WTC11 (cell line): ENCODE measurements around the gene CHL1. TPM values are rescaled to one million over a fixed set of nuclear protein-coding genes. Genes with fewer than 3 reads are reported as not detected.

ENCODE experiments used
- ATAC-seq: fragments of 200-7000 bp; cut with Tn5 transposase; 2 replicates; pipeline ENCODE4 v1.10.0; 2021; ENCODE audit warnings: mild to moderate bottlenecking, moderate library complexity
- CTCF ChIA-PET: fragments of 300-600 bp; sonication (Branson Sonifier 250); formaldehyde crosslinking; loops from one replicate; lab custom pipeline; 2021; ENCODE audit warnings: antibody characterized with exemption; lab: Charles Lee
- POLR2A ChIA-PET: fragments of 350-600 bp; sonication (Branson Sonifier 250); formaldehyde crosslinking; loops from one replicate; lab custom pipeline; 2021; ENCODE audit warnings: antibody characterized with exemption; lab: Charles Lee
- DNase-seq: peaks from one replicate; pipeline ENCODE4 v3.0.0; 2021; ENCODE audit warnings: low spot score
- H3K27ac Mint-ChIP-seq: 2 replicates; pipeline ENCODE4 v1.8.0; 2021; ENCODE audit warnings: mixed read lengths
- H3K27me3 Mint-ChIP-seq: 2 replicates; pipeline ENCODE4 v1.8.0; 2021; ENCODE audit warnings: low read depth, mild to moderate bottlenecking, moderate library complexity, mixed read lengths
- H3K36me3 Mint-ChIP-seq: 2 replicates; pipeline ENCODE4 v1.8.0; 2021; ENCODE audit warnings: mixed read lengths
- H3K4me1 Mint-ChIP-seq: 2 replicates; pipeline ENCODE4 v1.8.0; 2022; ENCODE audit warnings: mixed read lengths
- H3K4me3 Mint-ChIP-seq: 2 replicates; pipeline ENCODE4 v1.8.0; 2021; ENCODE audit warnings: mild to moderate bottlenecking, moderate library complexity, mixed read lengths
- H3K9me3 Mint-ChIP-seq: 2 replicates; pipeline ENCODE4 v1.8.0; 2021; ENCODE audit warnings: mixed read lengths
- AR ChIP-seq: fragments of 250-450 bp; sonication (Bioruptor Pico); IDR thresholded peaks from 2 replicates; pipeline ENCODE4 v1.9.0; 2021; ENCODE audit warnings: mild to moderate bottlenecking
- FOXP4 ChIP-seq: sonication (generic); formaldehyde crosslinking; IDR thresholded peaks from 2 replicates; pipeline ENCODE4 v1.8.0; 2022; ENCODE audit warnings: mild to moderate bottlenecking, missing genetic modification reagents
- KAT7 ChIP-seq: sonication (generic); formaldehyde crosslinking; IDR thresholded peaks from 2 replicates; pipeline ENCODE4 v1.8.1; 2023; ENCODE audit warnings: missing genetic modification reagents, mild to moderate bottlenecking, borderline replicate concordance
- MXD4 ChIP-seq: fragments of 250-450 bp; sonication (Bioruptor Pico); IDR thresholded peaks from 2 replicates; pipeline ENCODE4 v1.8.0; 2021; ENCODE audit warnings: mild to moderate bottlenecking, moderate library complexity, borderline replicate concordance
- STAT6 ChIP-seq: sonication (generic); formaldehyde crosslinking; conservative IDR thresholded peaks from 2 replicates; pipeline ENCODE4 v1.8.1; 2023; ENCODE audit warnings: mild to moderate bottlenecking, low read depth, missing genetic modification reagents, moderate library complexity
- USF2 ChIP-seq: sonication (generic); formaldehyde crosslinking; IDR thresholded peaks from 2 replicates; pipeline ENCODE4 v1.8.1; 2023; ENCODE audit warnings: mild to moderate bottlenecking, missing genetic modification reagents, moderate library complexity
- ZBTB43 ChIP-seq: sonication (generic); formaldehyde crosslinking; IDR thresholded peaks from 2 replicates; pipeline ENCODE4 v1.8.1; 2023; ENCODE audit warnings: mild to moderate bottlenecking, missing genetic modification reagents
- ZNF219 ChIP-seq: sonication (generic); formaldehyde crosslinking; IDR thresholded peaks from 2 replicates; pipeline ENCODE4 v1.8.0; 2023; ENCODE audit warnings: missing genetic modification reagents, mild to moderate bottlenecking, borderline replicate concordance
- ZNF281 ChIP-seq: sonication (generic); formaldehyde crosslinking; IDR thresholded peaks from 2 replicates; pipeline ENCODE4 v1.8.0; 2023; ENCODE audit warnings: mild to moderate bottlenecking, missing genetic modification reagents
- ZNF512 ChIP-seq: sonication (generic); formaldehyde crosslinking; IDR thresholded peaks from 2 replicates; pipeline ENCODE4 v1.8.1; 2022; ENCODE audit warnings: missing genetic modification reagents, borderline replicate concordance
- ZSCAN18 ChIP-seq: fragments of 250-450 bp; sonication (Bioruptor Pico); IDR thresholded peaks from 2 replicates; pipeline ENCODE4 v2.1.2; 2022; ENCODE audit warnings: mild to moderate bottlenecking, moderate library complexity
- total RNA-seq: library from RNA; stranded (reverse); gene quantifications from 3 replicates; pipeline ENCODE4 v1.2.3, GENCODE V29; 2021

CHL1 gene
- total RNA-seq, 1 experiment from 2014 or later: not detected

GRCh38 chr3:347581-347980 is 151.0 kb downstream of the CHL1 start:
- H3K27me3 Mint-ChIP-seq: no peaks in the 10 kb centered on the region; the same call in 1 of the 2 replicates
- TF ChIP-seq ZBTB43 (CRISPR knock-in tag) (no peak), ZNF512 (CRISPR knock-in tag) (no peak), KAT7 (no peak), ZNF281 (CRISPR knock-in tag) (no peak), MXD4 (CRISPR knock-in tag) (no peak), FOXP4 (CRISPR knock-in tag) (no peak), STAT6 (CRISPR knock-in tag) (no peak), USF2 (no peak), AR (CRISPR knock-in tag) (no peak), ZSCAN18 (CRISPR knock-in tag) (no peak), ZNF219 (no peak)
- ATAC-seq: no peak
- peaks cover 68% of the 10 kb centered on the region for H3K9me3 Mint-ChIP-seq
- ChIA-PET POLR2A (no interaction called here), CTCF (no interaction called here)
- peaks cover 49% of the 10 kb centered on the region for H3K36me3 Mint-ChIP-seq
- no peak overlapping the region for H3K4me3 Mint-ChIP-seq
- no peak overlapping the region for H3K27ac Mint-ChIP-seq
- DNase-seq: no peak
- no peaks in the 10 kb centered on the region for H3K4me1 Mint-ChIP-seq
